Mammary epithelial cell (primary cell): ENCODE measurements around the gene DZANK1.

Source experiments
- EZH2 ChIP-seq: IDR thresholded peaks from 2 replicates; pipeline ENCODE4 v1.6.1; 2012; ENCODE audit warnings: low read length, inconsistent platforms, borderline replicate concordance
- TF ChIP-seq, protein P1 (sequence below), 2 donors: IDR thresholded peaks in 1 of 2; conservative IDR thresholded peaks in 1 of 2; 2 replicates each; pipeline ENCODE4 v1.5.1; 2011 to 2012; ENCODE audit warnings: inconsistent platforms in 2 of 2, low read length in 2 of 2, mild to moderate bottlenecking in 2 of 2, control low read depth in 1 of 2, low read depth in 1 of 2; ENCODE audit not compliant: insufficient read depth in 1 of 2; ENCODE audit errors: extremely low read depth in 1 of 2

DNA sequence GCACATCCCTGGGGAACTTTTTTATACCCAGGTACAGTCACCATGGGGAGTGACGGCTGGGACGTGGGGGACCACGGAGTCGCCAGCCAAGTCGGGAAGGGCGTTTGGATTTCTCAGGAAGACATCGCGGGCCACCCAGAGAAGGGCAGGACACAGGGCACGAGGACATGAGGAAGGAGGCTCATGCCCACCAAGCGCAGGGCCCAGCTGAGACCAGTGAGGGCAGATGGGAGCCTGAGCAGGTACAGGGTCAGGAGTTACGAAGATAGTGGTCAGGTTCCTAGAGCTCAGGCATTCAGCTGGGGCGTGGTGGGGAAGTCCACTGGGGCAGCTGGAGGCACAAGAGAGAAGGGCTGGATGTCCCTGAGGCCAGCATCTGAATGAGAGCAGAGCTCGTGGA is 103.9 kb downstream of the DZANK1 start:
- TF ChIP-seq, protein P1, sequence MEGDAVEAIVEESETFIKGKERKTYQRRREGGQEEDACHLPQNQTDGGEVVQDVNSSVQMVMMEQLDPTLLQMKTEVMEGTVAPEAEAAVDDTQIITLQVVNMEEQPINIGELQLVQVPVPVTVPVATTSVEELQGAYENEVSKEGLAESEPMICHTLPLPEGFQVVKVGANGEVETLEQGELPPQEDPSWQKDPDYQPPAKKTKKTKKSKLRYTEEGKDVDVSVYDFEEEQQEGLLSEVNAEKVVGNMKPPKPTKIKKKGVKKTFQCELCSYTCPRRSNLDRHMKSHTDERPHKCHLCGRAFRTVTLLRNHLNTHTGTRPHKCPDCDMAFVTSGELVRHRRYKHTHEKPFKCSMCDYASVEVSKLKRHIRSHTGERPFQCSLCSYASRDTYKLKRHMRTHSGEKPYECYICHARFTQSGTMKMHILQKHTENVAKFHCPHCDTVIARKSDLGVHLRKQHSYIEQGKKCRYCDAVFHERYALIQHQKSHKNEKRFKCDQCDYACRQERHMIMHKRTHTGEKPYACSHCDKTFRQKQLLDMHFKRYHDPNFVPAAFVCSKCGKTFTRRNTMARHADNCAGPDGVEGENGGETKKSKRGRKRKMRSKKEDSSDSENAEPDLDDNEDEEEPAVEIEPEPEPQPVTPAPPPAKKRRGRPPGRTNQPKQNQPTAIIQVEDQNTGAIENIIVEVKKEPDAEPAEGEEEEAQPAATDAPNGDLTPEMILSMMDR (conservative IDR thresholded peaks at IDR 0.05 in 1 of 2, IDR thresholded peaks at IDR 0.05 in 1 of 2; ENCODE audit: extremely low read depth in 1 of 2, insufficient read depth in 1 of 2, low read depth in 1 of 2, low read length in 2 of 2): no peak
- no peak for TF ChIP-seq EZH2
